ENCODE data around the gene KCNH2.

GRCh38 chr7:150909200-150909995, 68.7 kb downstream of the KCNH2 start:
- no peak for TF ChIP-seq POLR2A (IDR thresholded peaks at IDR 0.05)
- no peak for TF ChIP-seq CTCF (IDR thresholded peaks at IDR 0.05)

Data from thyroid gland (tissue), 4 donors.